Keratinocyte (primary cell): ENCODE measurements around the gene TMEM94. TPM values are rescaled to one million over a fixed set of nuclear protein-coding genes. Genes with fewer than 3 reads are reported as not detected.

Source experiments
- DNase-seq: peaks from one replicate; pipeline ENCODE4 v3.0.0-alpha.2; 2011; ENCODE audit warnings: low read depth, missing footprints, low spot score
- FAIRE-seq: peaks from 2 replicates; lab custom pipeline; 2011; peaks lifted over from hg19 to GRCh38; lab: Jason Lieb, UNC
- H2AFZ ChIP-seq: 2 replicates; pipeline ENCODE4 v1.6.0; 2012; ENCODE audit warnings: low read length, control low read depth, inconsistent platforms; ENCODE audit not compliant: control insufficient read depth
- H3K27ac ChIP-seq: 2 replicates; pipeline ENCODE4 v1.5.1; 2011; ENCODE audit warnings: low read length; ENCODE audit not compliant: control insufficient read depth, insufficient read depth
- H3K27me3 ChIP-seq: 3 replicates; pipeline ENCODE4 v1.6.0; 2011; ENCODE audit warnings: low read length; ENCODE audit not compliant: control insufficient read depth, insufficient read depth; ENCODE audit errors: extremely low read depth
- H3K36me3 ChIP-seq, 2 experiments: 2 replicates in 1 of 2; 3 replicates in 1 of 2; pipeline ENCODE4 v1.5.1; 2011; ENCODE audit warnings: low read length in 2 of 2, mild to moderate bottlenecking in 1 of 2; ENCODE audit not compliant: control insufficient read depth in 2 of 2, insufficient read depth in 2 of 2; ENCODE audit errors: extremely low read depth in 1 of 2
- H3K4me1 ChIP-seq: 3 replicates; pipeline ENCODE4 v1.5.1; 2011; ENCODE audit warnings: low read length; ENCODE audit not compliant: control insufficient read depth, insufficient read depth; ENCODE audit errors: extremely low read depth
- H3K4me2 ChIP-seq: 3 replicates; pipeline ENCODE4 v1.6.0; 2011; ENCODE audit warnings: low read depth, low read length; ENCODE audit not compliant: control insufficient read depth, insufficient read depth; ENCODE audit errors: extremely low read depth
- H3K4me3 ChIP-seq, 3 experiments: fragments of 200-600 bp in 1 of 3; sonication (generic) in 1 of 3; 2 replicates in 2 of 3; 3 replicates in 1 of 3; pipeline ENCODE4 v1.5.1; 2011 to 2016; ENCODE audit warnings: low read length in 3 of 3, mild to moderate bottlenecking in 3 of 3, control low read depth in 2 of 3, inconsistent platforms in 1 of 3, low read depth in 1 of 3, mixed read lengths in 1 of 3, mixed run types in 1 of 3, moderate library complexity in 1 of 3; ENCODE audit not compliant: control insufficient read depth in 2 of 3, insufficient read depth in 2 of 3; ENCODE audit errors: extremely low read depth in 1 of 3
- H3K79me2 ChIP-seq: 2 replicates; pipeline ENCODE4 v1.6.0; 2012; ENCODE audit warnings: low read length; ENCODE audit not compliant: control insufficient read depth, insufficient read depth
- H3K9ac ChIP-seq: 3 replicates; pipeline ENCODE4 v1.6.0; 2011; ENCODE audit warnings: low read length; ENCODE audit not compliant: control insufficient read depth, insufficient read depth; ENCODE audit errors: extremely low read depth
- H3K9me1 ChIP-seq: 3 replicates; pipeline ENCODE4 v1.6.0; 2011; ENCODE audit warnings: low read length; ENCODE audit not compliant: control insufficient read depth, insufficient read depth; ENCODE audit errors: extremely low read depth
- H3K9me3 ChIP-seq: 2 replicates; pipeline ENCODE4 v1.5.1; 2012; ENCODE audit warnings: low read depth, low read length; ENCODE audit not compliant: control insufficient read depth
- H4K20me1 ChIP-seq: 3 replicates; pipeline ENCODE4 v1.6.0; 2011; ENCODE audit warnings: low read length; ENCODE audit not compliant: control insufficient read depth, insufficient read depth; ENCODE audit errors: extremely low read depth
- CTCF ChIP-seq, 3 experiments: IDR thresholded peaks in 1 of 3; conservative IDR thresholded peaks in 1 of 3; optimal IDR thresholded peaks in 1 of 3; 2 replicates in 2 of 3; 3 replicates in 1 of 3; pipeline versions ENCODE3 to v1.5.1; 2011; ENCODE audit warnings: low read length in 3 of 3, mild to moderate bottlenecking in 3 of 3, moderate library complexity in 2 of 3, control low read depth in 1 of 3, inconsistent platforms in 1 of 3; ENCODE audit not compliant: insufficient read depth in 2 of 3; ENCODE audit errors: extremely low read depth in 1 of 3
- EZH2 ChIP-seq: IDR thresholded peaks from one replicate; pipeline ENCODE4 v1.6.1; 2012; ENCODE audit warnings: inconsistent platforms, mild to moderate bottlenecking, low read length, moderate library complexity
- dilution Hi-C: fragments of 300-500 bp; cut with MboI; formaldehyde crosslinking; loops from one replicate; pipeline ENCODE4 v1.7.0; 2020; ENCODE audit warnings: low sequenced_read_pairs; ENCODE audit not compliant: extremely low pct_ligation_motif_present
- polyA plus RNA-seq, 5 experiments: library from polyadenylated mRNA; depleted of rRNA in 3 of 5; stranded (reverse) in 3 of 5; stranded (forward) in 1 of 5; unstranded in 1 of 5; fragments of >200 nt; gene quantifications; 1 replicate in 1 of 5; 2 replicates in 3 of 5; 3 replicates in 1 of 5; pipeline versions ENCODE4 v1.2.1 to v1.2.3, GENCODE V29; 2011 to 2012; ENCODE audit warnings: missing spikeins in 2 of 5, low read depth in 1 of 5, low replicate concordance in 1 of 5

Gene TMEM94
- polyA plus RNA-seq, 1 donor (not counting 4 experiments of a cell fraction or from before 2014, with no cell fraction given), result 13.6 TPM

GRCh38 chr17:75485688-75486087 lies 29.3 kb downstream of the TMEM94 start:
- Histone ChIP-seq H3K27ac (no peak overlapping the region), H3K9me1 (no peaks in the 10 kb centered on the region), H3K4me1 (no peaks in the 10 kb centered on the region), H3K9ac (no peak overlapping the region), H3K27me3 (no peaks in the 10 kb centered on the region), H3K36me3 (peaks cover 0 to 2% of the 10 kb centered on the region in 2 experiments), H4K20me1 (peaks cover 4% of the 10 kb centered on the region), H3K79me2 (no peaks in the 10 kb centered on the region), H3K4me2 (no peak overlapping the region), H3K9me3 (no peaks in the 10 kb centered on the region), H2AFZ (no peak overlapping the region), H3K4me3 (no peak overlapping the region)
- dilution Hi-C loops, result no loop called here
- DNase-seq (no peak), FAIRE-seq (no peak)
- no peak for TF ChIP-seq EZH2
- no peak for TF ChIP-seq CTCF (optimal IDR thresholded peaks at IDR 0.05 in 1 of 3, IDR thresholded peaks at IDR 0.05 in 1 of 3, conservative IDR thresholded peaks at IDR 0.05 in 1 of 3; ENCODE audit: extremely low read depth in 1 of 3, insufficient read depth in 2 of 3, low read length in 3 of 3)

GRCh38 chr17:75486151-75486550 lies 29.7 kb downstream of the TMEM94 start:
- TF ChIP-seq EZH2, result no peak
- H3K4me1 ChIP-seq, result no peaks in the 10 kb centered on the region
- no peaks in the 10 kb centered on the region for H3K79me2 ChIP-seq
- DNase-seq (no peak), FAIRE-seq (no peak)
- peaks cover 0 to 2% of the 10 kb centered on the region in 2 experiments for H3K36me3 ChIP-seq
- no peak overlapping the region for H3K4me2 ChIP-seq
- no peak overlapping the region for H3K27ac ChIP-seq
- no peak overlapping the region for H3K9ac ChIP-seq
- H3K9me1 ChIP-seq, result no peaks in the 10 kb centered on the region
- H3K9me3 ChIP-seq, result no peaks in the 10 kb centered on the region
- no peak overlapping the region for H2AFZ ChIP-seq
- no peaks in the 10 kb centered on the region for H3K27me3 ChIP-seq
- no peak overlapping the region for H3K4me3 ChIP-seq
- dilution Hi-C loops, result no loop called here
- peaks cover 4% of the 10 kb centered on the region for H4K20me1 ChIP-seq

- H3K27ac ChIP-seq, result no peak overlapping the region
- H4K20me1 ChIP-seq, result peaks cover 4% of the 10 kb centered on the region
Observed at GRCh38 chr17:75486951-75487350, 30.5 kb downstream of the TMEM94 start.

More at GRCh38 chr17:75486951-75487350, 30.5 kb downstream of the TMEM94 start:
- peaks cover 0 to 4% of the 10 kb centered on the region in 2 experiments for H3K36me3 ChIP-seq
- H3K4me2 ChIP-seq, result no peak overlapping the region
- H3K27me3 ChIP-seq, result no peaks in the 10 kb centered on the region
- H3K4me1 ChIP-seq, result no peaks in the 10 kb centered on the region
- H3K9me3 ChIP-seq, result no peaks in the 10 kb centered on the region
- no peak overlapping the region for H2AFZ ChIP-seq
- no peak for DNase-seq
- H3K9me1 ChIP-seq, result no peaks in the 10 kb centered on the region
- TF ChIP-seq EZH2 (no peak), CTCF (optimal IDR thresholded peaks at IDR 0.05 in 1 of 3, IDR thresholded peaks at IDR 0.05 in 1 of 3, conservative IDR thresholded peaks at IDR 0.05 in 1 of 3; ENCODE audit: extremely low read depth in 1 of 3, insufficient read depth in 2 of 3, low read length in 3 of 3) (no peak)
- no peak for FAIRE-seq
- H3K79me2 ChIP-seq, result no peaks in the 10 kb centered on the region
- H3K4me3 ChIP-seq, result no peak overlapping the region
- dilution Hi-C loops, result no loop called here
- H3K9ac ChIP-seq, result no peak overlapping the region
